Ovary (tissue), 9 donors: ENCODE results near the gene VWA3B. TPM values are rescaled to one million over a fixed set of nuclear protein-coding genes. Genes with fewer than 3 reads are reported as not detected.

ENCODE experiments used
- DNase-seq, 5 donors: peaks; one replicate each; pipeline ENCODE4 v3.0.0-alpha.2; 2019 to 2020
- H3K27ac ChIP-seq, 2 donors: fragments of 200-600 bp; one replicate each; pipeline versions ENCODE4 v1.5.1 to v1.8.0; 2019 to 2022
- H3K27me3 ChIP-seq: fragments of 200-600 bp; one replicate; pipeline ENCODE4 v1.8.0; 2022
- H3K36me3 ChIP-seq: fragments of 200-600 bp; sonication (generic); one replicate; pipeline ENCODE4 v1.5.1; 2019
- H3K4me1 ChIP-seq: one replicate; pipeline ENCODE4 v1.8.1; 2013; ENCODE audit warnings: mild to moderate bottlenecking, moderate library complexity; ENCODE audit not compliant: insufficient read depth
- H3K4me3 ChIP-seq: fragments of 200-600 bp; sonication (generic); one replicate; pipeline ENCODE4 v1.5.1; 2017
- H3K9me3 ChIP-seq, 2 donors: fragments of 200-600 bp in 1 of 2; sonication (generic) in 1 of 2; one replicate each; pipeline versions ENCODE4 v1.5.1 to v1.8.1; 2013 to 2019; ENCODE audit warnings: mild to moderate bottlenecking in 1 of 2, moderate library complexity in 1 of 2
- CTCF ChIP-seq, 3 donors: fragments of 450-650 bp in 2 of 3; fragments of 200-600 bp in 1 of 3; IDR thresholded peaks; one replicate each; pipeline versions ENCODE4 v1.5.1 to v1.8.0; 2016 to 2022; ENCODE audit warnings: antibody characterized with exemption in 3 of 3, mild to moderate bottlenecking in 1 of 3
- EP300 ChIP-seq: sonication (generic); formaldehyde crosslinking; IDR thresholded peaks from one replicate; pipeline ENCODE4 v1.6.1; 2017; ENCODE audit warnings: antibody characterized with exemption
- POLR2A ChIP-seq: fragments of 450-650 bp; IDR thresholded peaks from one replicate; pipeline ENCODE4 v1.6.1; 2017; ENCODE audit warnings: antibody characterized with exemption, mild to moderate bottlenecking, moderate library complexity
- WGBS, 3 donors: extraction: QIAGEN DNeasy Blood & Tissue Kit in 1 of 3; methylation state at CpG; one replicate each; pipeline versions ENCODE4 v1.1.5 to v1.1.7; 2013 to 2017; 5-methylcytosine and 5-hydroxymethylcytosine counted together
- intact Hi-C, 4 donors: fragments of 100-400 bp; cut with DNase I; formaldehyde crosslinking; loops; one replicate each; pipeline versions ENCODE4 v1.11.0 to v1.15.1; 2022 to 2023
- polyA plus RNA-seq, 2 donors: library from polyadenylated mRNA; stranded (reverse); fragments of 200-250 nt in 1 of 2; fragments of 350-450 nt in 1 of 2; fragmentation: Illumina TruSeq in 1 of 2; extraction: RNeasy Lipid Tissue Mini Kit (QIAGEN cat#74804) in 1 of 2; gene quantifications; one replicate each; pipeline ENCODE4 v1.2.3, GENCODE V29; 2013 to 2014
- total RNA-seq, 7 donors: library from RNA; depleted of rRNA in 2 of 7; stranded (reverse); fragments of >200 nt in 2 of 7; fragmentation: NEBNext Ultra II Directional in 3 of 7; extraction: Animal tissue kit (Norgen Biotek cat#: 25700) in 3 of 7; gene quantifications; one replicate each; pipeline versions ENCODE4 v1.1.0 to v1.2.4, GENCODE V29; 2016 to 2023
- donor health status: DM: no; HTN: no; CAD: no; lungs with moderate emphysema.
- donor health status: DM: no; HTN: no; CAD: no.
- donor health status: Bipolar disorder and iron deficiency.
- donor health status: DM: yes; HTN: yes; CAD: no.
- donor health status: DM: no; HTN: no; CAD: no.
- donor health status: DM: yes; HTN: yes; CAD: no.

VWA3B gene
- total and polyA plus RNA-seq, 9 donors = 0.56 to 15.7 (median 1.1) TPM

- intact Hi-C loops = no loop called here
- no peak for TF ChIP-seq CTCF (IDR thresholded peaks at IDR 0.05)
- no peak for TF ChIP-seq POLR2A
- no peak for TF ChIP-seq EP300
- Histone ChIP-seq H3K4me1 (peaks cover 8% of the 10 kb centered on the region), H3K36me3 (no peaks in the 10 kb centered on the region), H3K9me3 (no peaks in the 10 kb centered on the region), H3K4me3 (no peak overlapping the region), H3K27ac (no peak overlapping the region), H3K27me3 (no peaks in the 10 kb centered on the region)
- DNase-seq = no peak
These were observed 3.0 kb downstream of the VWA3B start for GRCh38 chr2:98089941-98090340.

- no peaks in the 10 kb centered on the region for H3K36me3 ChIP-seq
- no peak for TF ChIP-seq EP300
- peaks cover 8% of the 10 kb centered on the region for H3K4me1 ChIP-seq
- H3K27me3 ChIP-seq = no peaks in the 10 kb centered on the region
- H3K27ac ChIP-seq = no peak overlapping the region
- intact Hi-C loops = no loop called here
- H3K9me3 ChIP-seq = no peaks in the 10 kb centered on the region
- WGBS, 3 donors = 81 to 89% (median 87%) methylated on average over 8 of the region's 8 CpGs
- DNase-seq = no peak
- H3K4me3 ChIP-seq = no peak overlapping the region
These were observed 4.0 kb downstream of the VWA3B start for GRCh38 chr2:98090951-98091350.

- intact Hi-C loops = no loop called here
- 91 to 97% (median 94%) methylated on average over 1 of the region's 1 CpG for WGBS, 3 donors
These were observed 4.8 kb downstream of the VWA3B start for GRCh38 chr2:98091738-98092137.

GRCh38 chr2:98093146-98093545, 6.2 kb downstream of the VWA3B start:
- 78 to 88% (median 85%) methylated on average over 3 of the region's 3 CpGs for WGBS, 3 donors
- Histone ChIP-seq H3K36me3 (no peaks in the 10 kb centered on the region), H3K9me3 (no peaks in the 10 kb centered on the region), H3K4me3 (no peak overlapping the region), H3K27ac (no peak overlapping the region), H3K27me3 (no peaks in the 10 kb centered on the region), H3K4me1 (no peaks in the 10 kb centered on the region)
- intact Hi-C loops = no loop called here
- TF ChIP-seq POLR2A (no peak), EP300 (no peak), CTCF (IDR thresholded peaks at IDR 0.05) (no peak)
- DNase-seq = no peak

More at GRCh38 chr2:98091738-98092137, 4.8 kb downstream of the VWA3B start:
- Histone ChIP-seq H3K4me3 (no peak overlapping the region), H3K9me3 (no peaks in the 10 kb centered on the region), H3K4me1 (peaks cover 6% of the 10 kb centered on the region), H3K36me3 (no peaks in the 10 kb centered on the region), H3K27ac (no peak overlapping the region), H3K27me3 (no peaks in the 10 kb centered on the region)
- TF ChIP-seq CTCF (IDR thresholded peaks at IDR 0.05) (no peak), POLR2A (no peak), EP300 (no peak)
- no peak for DNase-seq

- H3K4me1 ChIP-seq = no peaks in the 10 kb centered on the region
- 88 to 89% (median 89%) methylated on average over 5 of the region's 5 CpGs for WGBS, 3 donors
- H3K36me3 ChIP-seq = no peaks in the 10 kb centered on the region
- intact Hi-C loops = no loop called here
- H3K27me3 ChIP-seq = no peaks in the 10 kb centered on the region
- H3K27ac ChIP-seq = no peak overlapping the region
- no peak for DNase-seq
- no peak overlapping the region for H3K4me3 ChIP-seq
- TF ChIP-seq POLR2A (no peak), CTCF (IDR thresholded peaks at IDR 0.05) (no peak), EP300 (no peak)
- H3K9me3 ChIP-seq = no peaks in the 10 kb centered on the region
These were observed 6.6 kb downstream of the VWA3B start for GRCh38 chr2:98093611-98094010.
